GM19468 (cell line): ENCODE results near the gene MGLL.

Experiments used
- ATAC-seq: cut with Tn5 transposase; IDR thresholded peaks from one replicate; pipeline ENCODE4 v1.9.1; 2021; ENCODE audit warnings: mild to moderate bottlenecking, moderate library complexity, moderate number of reproducible peaks; ENCODE audit not compliant: unreplicated experiment; ENCODE audit errors: extremely low read depth

The MGLL gene

DNA sequence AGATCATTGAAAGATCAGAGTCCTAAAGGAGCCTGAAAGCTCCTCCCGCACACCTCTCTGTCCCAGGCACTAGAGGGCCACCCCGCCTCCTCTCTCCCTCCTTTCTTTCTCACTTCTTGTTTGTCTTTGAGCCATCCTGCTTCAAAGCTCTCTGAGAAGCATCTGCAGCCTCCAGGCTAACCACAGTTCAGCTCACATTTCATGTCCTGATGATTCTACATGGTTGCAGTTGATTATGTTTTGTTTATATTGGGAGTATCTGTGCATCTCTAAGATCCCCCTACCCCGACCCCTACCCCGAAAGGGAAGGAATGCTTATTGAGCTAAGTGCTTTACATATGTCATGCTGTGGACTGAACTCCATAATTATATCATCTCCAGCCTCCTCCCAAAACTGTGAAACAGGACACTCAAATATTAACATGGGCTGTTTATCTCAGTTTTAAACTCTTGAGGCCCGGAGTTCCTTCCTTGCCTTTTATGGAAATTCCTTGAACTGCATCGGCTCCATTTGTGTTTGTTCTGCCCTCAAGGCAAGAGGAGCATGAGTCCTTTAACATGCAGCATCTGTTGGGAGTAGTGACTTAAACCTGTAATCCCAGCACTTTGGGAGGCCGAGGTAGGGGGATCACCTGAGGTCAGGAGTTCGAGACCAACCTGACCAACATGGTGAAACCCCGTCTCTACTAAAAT lies 30.9 kb downstream of the MGLL start:
- ATAC-seq, result no peak

- ATAC-seq, result no peak
Measured at GRCh38 chr3:127790882-127791183, 31.5 kb downstream of the MGLL start.

- ATAC-seq, result no peak
Measured at GRCh38 chr3:127789990-127790881, 32.1 kb downstream of the MGLL start.

GRCh38 chr3:127789051-127789450 lies 33.3 kb downstream of the MGLL start:
- ATAC-seq, result no peak

DNA sequence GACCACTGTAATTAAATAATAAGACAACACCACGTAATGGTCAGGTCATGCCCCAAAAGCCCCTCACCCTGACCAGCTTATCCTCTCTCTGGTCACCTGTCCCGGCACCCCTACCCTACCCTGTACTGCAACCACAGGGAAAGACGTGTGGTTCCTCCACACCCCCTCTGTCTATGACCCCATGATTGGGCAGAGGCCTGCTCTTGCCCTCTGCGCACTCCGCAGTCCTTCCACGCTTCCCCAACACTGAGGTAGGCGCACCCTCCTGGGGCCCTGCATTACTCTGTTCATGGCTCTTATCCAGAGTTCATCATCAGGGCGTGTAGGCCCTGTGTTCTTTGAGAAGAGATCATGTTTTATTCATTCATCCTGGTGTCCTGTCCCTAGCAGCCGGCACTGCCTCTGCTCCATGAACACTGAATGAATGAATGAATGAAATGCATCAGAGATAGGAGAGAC lies 33.8 kb downstream of the MGLL start:
- no peak for ATAC-seq

DNA sequence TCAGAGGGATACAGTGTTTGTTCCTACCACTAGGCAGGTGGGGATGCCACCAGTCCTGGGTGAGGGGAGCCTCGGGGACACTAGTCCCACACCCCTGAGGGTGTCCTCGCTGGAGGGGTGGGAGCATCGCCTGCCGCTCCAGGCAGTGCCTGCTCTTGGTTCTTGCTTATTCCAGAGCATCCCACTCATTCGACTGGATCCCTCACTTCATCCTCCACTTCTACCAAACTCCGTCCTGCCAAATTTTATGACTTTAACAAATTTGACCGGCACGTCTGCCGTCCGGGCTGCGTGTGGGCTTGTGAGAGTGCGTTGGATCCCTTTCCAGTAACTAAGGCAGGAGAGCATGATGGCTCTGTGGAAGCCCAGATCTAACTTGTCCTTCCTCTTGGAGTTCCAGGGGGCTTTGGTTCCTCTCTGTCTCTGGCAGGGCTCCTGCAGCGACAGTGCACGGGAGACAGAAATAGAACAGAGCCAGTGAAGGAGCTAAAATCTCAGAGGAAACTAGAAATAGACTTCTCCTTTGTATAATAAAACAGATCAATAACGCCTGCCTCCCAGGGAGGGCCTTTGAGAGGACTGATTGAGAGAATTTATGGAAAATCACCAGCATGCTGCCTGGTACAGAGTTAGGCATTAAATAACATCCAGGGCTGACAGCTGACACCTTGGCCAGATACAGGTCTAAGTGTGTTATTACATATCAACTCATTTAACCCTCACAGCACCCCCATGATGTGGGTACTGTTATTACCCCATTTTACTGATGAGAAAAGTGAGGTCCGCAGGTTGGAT lies 34.5 kb downstream of the MGLL start:
- no peak for ATAC-seq

DNA sequence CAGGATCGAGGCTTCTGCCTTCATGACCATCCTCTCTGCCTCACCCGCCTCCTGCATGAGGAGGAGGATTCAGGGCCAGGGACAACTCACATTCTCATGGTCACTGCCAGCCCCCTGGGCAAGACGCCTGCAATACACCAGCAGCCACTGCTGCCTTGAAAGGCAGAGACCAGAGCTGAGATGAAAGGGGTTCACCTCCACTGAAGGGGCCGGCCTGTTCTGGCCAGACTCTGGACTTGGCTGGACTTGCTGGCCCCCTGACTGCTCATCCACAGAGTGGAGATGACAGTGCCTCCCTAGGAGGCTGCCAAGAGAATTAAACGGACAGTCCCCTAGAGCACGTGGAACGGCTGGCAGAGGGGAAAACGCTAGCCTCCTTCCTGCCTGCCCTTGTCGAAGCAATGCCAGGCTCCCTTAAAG lies 35.2 kb downstream of the MGLL start:
- ATAC-seq, result no peak

GRCh38 chr3:127786353-127787070 lies 35.8 kb downstream of the MGLL start:
- ATAC-seq, result no peak

DNA sequence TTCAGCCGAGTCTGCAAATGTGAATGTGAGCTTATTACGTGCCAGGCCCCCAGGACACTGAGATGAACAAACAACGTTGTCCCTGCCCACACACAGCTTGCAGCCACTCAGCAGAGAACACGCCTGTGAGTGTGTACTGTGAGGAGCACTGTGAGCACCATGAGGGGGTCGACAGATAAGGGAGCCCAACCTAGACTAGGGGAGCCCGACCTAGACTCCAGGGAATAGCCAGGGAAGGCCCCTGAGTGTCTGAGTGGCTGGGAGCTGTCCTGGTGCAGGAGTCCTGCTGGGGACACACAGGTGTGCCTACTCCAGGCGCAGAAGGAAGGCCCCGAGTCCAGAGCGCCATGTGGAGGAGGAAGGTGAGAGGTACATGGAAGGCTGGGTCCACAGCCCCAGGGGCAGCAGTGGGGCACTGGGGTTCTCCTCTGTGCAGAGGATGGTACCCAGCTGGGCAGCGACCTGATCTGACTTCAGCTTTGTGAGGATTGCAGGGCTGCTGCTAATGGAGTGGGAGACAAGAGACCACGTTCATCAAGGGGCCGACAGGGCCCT lies 36.5 kb downstream of the MGLL start:
- ATAC-seq, result no peak

DNA sequence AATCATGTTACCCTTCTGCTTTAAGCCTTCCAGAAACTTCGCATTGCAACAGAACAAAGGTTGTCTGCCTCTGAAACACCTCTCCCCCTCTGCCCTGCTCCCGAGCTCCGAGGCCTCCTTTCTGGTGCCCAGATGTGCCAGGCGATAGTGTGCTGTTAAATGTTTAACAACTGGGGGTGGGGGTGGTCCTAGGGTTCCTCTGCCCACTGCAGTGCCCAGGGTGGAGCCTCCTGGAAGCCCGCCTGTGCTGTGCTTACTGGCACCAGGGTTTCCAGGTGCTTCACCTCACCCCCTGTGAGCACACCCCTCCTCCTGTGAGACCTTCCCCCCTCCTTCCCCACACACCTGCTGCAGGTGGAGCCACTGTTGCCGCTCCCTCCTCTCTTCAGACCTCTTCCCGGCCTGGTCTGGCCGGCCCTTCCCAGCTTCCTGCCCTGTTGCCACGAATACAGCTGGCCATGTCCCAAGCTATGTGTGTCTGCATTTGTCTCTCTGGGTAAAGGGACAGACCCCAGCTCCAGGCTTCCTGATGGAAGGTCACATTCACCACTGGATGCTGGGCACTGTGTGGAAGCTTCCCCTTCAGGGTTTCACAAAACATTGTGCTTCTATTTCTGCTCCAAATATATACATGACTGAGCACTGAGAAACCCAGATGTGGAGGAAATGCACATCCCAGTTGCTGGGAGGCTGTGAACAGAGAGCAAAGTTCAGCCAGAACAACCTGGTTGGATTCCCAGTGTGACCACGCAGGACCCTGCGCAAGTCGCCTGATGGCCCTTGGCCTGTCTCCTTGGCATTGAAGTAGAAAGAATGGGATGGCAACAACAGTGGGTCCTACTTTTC lies 37.2 kb downstream of the MGLL start:
- no peak for ATAC-seq

DNA sequence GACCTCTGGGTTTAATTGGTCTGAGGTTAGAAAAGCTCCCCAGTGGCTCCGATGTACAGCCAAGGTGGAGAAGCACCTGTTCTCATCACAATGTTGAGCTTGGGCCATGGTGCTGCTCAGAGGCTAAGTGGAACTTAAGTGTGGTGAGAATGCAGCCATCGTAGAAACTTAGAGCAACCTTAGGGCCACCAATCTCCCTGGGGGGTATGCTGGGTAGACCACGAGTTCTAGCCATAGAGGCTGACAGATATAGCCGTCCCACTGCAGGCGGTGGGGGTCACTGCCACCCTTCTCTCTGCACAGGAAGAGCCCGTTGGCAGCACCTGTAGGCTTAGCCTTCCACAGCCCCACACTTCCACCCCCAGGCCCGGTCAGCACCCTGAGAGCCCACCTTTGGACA lies 38.0 kb downstream of the MGLL start:
- ATAC-seq, result no peak

DNA sequence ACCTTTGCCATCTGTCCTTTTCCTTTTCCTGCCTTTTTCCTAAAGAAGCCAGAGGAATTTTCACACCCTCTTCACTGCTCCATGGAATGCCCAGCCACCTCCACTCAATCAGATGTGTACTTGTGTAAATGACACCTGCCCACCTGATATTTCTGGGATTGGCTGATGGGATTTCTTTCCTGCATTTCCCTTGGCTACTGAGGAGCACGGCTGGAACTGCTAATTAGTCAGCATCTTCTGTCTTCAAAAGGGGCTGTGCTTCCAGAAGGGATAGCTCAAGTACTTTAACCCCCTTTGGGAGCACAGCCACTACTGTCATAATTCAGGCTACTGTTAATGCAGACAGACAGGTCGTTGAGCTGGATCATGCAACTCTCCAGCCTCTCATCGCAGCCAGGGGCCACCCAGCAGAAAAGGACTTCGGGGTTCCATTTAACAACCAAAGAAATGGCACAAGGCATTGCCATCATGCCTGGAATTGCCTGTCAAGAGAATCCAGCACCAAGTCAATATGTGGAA lies 38.6 kb downstream of the MGLL start:
- no peak for ATAC-seq

- ATAC-seq, result no peak
Measured at GRCh38 chr3:127783166-127783565, 39.1 kb downstream of the MGLL start.

- no peak for ATAC-seq
Measured at GRCh38 chr3:127781411-127782001, 40.8 kb downstream of the MGLL start.

DNA sequence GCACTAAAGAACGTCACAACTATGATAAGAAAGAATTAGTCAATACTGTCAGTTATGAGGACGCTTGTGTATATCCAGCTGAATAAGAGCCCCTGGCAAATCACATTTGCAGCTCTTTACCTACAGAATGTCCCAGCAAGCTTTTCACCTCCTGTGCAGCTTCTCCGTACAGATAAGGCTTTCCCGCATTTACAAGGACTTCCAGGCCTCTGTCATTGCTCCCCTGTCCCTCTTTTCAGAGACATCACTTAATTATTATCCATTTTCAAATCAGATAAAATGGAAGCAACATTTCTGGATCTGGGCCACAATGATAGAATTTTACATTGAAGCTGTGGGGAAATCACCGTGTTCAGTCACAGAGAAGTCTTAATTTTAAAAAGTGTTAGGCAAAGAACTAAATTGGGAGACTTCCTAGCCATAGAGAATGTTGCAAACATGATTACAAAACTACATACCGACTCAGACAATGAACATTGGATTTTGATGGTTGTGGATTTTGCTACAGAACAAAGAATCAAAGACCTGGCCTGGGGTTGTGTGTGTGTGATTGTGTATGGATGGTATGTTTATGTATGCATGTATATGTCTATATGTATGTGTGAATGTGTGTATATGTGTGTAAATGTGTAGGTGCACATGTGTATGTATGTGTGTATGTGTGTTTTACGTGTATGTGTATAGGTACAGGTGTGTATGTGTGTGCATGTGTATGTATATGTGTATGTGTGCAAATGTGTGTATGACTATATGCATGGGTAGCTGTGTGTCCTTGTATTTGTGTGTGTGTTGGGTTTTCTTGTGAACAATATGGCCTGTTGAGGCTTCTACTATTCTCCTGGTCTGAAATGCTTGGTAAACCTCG lies 41.5 kb downstream of the MGLL start:
- ATAC-seq, result no peak

GRCh38 chr3:127779747-127780146 lies 42.6 kb downstream of the MGLL start:
- ATAC-seq, result peak; percentile 22

GRCh38 chr3:127777921-127778656 lies 44.2 kb downstream of the MGLL start:
- ATAC-seq, result no peak
